Middle frontal gyrus (tissue), 1 donor: ENCODE measurements around the gene BRF1.

Experiments used
- DNase-seq: peaks from one replicate; pipeline ENCODE4 v3.0.0-alpha.2; 2015; ENCODE audit warnings: low spot score; ENCODE audit errors: extremely low spot score

Gene BRF1

DNA sequence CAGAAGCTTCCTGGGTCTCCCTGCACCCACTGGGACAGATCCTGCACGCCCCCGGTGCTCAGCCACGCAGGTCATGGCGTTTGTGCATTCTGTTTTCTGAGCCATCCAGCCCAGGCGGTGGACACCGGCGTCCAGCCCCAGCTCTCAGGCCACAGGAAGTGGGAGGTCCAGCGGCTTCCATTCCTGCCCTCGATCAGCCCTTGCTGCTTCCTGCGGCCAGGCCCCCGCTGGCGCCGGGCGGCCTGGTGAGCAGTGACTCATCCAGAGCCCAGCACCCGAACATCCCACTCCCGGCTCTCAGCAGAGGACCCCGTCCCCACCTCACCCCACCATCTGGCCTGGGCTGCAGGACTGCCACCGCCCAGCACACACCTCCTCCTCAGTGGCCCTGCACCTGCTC, 101.7 kb downstream of the BRF1 start:
- DNase-seq, result no peak

DNA sequence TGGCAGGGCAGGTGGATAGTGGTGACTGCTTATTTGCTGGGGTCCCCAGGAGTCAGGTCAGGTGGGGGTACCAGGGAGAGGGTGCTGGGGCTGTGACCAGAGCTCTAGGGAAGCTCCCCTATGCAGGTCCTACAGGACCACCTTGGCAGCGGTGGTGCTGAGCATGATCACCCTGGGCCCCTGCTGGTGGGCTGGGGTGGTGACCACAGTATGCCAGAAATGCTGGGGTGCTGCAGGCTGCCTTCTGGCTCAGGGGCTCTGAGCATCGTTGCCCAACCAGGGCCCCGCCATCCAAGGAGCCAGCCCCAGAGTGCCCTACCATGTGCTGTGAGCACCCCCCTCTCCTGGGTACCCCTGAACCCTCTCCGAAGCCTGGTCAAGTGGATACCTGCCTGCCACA, 102.2 kb downstream of the BRF1 start:
- DNase-seq, result no peak

DNA sequence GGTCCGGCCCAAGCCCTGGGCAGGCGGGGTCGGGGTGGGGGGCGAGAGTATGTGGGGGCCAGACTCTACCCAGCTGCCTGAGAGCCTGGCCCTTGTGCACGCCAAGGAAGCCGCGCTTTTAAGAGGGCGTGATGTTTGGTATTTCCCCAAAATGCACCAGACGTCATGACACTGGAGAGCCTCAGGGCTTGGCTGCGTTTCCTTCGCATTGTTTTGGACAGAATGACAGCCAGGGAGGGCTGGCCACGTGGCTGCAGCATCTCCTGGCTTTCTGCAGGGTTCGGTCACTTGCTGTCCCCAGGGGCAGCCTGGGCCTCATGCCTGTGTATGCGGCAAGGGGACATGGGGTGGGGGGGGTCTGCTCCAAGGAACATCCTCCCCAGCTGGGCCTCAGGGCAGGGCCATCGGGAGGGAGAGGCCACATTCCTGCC, 103.6 kb downstream of the BRF1 start:
- DNase-seq, result no peak

DNA sequence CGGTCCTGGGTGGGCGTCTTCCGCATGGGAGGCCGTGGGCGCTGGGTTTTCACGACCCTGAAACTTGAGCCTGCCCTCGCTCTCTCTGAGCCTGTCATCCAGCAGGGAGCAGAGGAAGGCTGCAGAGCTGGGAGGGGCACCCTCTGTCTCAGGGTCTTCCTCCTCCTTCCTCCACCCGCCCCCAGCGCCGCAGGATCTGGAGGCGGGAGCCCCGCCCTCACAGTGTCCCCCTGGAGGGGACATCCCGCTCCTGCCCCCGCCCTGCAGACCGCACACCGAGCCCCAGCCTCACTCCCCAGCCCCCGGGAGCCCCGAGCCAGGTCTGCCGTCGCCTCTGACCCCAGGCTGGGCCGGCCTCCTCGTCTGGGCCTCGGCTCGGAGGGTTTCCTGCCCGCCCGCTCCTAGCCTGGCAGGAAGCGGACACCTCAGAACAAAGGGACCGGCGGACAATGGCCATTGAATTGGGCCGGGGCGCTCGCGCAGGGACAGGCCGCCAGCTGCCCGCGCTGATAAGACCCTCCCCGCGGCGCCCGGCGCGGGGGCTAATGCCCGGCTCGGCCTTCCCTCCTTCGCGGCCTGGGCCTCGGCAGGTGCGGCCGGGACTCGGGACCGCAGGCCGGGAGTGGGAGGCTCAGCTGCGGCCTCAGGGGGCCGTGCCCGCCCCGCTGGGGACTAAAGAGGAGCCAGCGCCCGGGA, 104.4 kb downstream of the BRF1 start:
- DNase-seq, result no peak

DNA sequence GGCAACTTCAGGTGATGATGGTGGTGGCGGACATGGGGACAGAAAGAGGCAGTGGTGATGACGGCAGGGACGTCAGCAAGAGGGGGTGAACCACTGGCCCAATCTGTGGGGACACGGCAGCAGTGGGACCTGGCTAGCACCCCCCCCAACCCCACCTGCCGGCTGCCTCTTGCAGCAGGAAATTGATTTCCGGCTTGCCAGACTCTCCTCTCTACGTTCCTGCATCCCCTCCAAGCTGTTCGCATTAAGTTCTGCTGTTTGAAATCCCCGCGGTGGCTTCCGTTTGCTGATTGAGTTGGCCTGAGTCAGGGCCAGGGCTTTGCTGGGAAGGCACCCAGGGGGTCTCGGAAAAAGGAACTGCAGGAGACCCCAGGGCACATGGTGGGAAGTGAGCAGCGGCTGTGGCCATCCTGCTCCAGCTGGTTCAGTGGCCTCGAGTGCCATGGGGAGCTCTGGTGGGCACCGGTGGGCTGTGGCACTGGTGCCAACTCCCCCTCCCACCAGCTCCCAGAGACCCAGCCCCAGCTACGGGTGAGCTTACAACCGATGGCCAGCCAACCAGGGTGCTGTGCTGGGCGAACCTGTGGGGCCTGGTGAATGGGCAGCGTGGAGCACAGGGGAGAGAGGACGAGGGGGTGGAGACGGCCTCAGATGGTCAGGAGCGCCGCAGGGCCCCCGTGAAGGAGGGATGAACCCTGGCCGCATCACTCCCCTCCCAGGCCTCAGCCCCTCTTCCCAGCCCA, 105.1 kb downstream of the BRF1 start:
- no peak for DNase-seq

DNA sequence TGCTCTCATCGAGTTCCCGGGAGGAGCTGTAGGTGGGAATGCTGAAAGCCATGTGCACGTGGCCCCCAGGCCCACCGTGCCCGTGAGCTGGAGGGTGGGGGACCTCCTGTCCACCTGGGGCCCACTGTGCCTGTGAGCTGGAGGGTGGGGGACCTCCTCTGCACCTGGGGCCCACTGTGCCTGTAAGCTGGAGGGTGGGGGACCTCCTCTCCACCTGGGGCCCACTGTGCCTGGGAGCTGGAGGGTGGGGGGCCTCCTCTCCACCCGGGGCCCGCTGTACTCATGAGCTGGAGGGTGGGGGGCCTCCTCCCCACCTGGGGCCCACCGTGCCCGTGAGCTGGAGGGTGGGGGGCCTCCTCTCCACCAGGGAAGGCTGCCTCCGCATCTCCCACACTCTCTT, 105.8 kb downstream of the BRF1 start:
- DNase-seq, result no peak

DNA sequence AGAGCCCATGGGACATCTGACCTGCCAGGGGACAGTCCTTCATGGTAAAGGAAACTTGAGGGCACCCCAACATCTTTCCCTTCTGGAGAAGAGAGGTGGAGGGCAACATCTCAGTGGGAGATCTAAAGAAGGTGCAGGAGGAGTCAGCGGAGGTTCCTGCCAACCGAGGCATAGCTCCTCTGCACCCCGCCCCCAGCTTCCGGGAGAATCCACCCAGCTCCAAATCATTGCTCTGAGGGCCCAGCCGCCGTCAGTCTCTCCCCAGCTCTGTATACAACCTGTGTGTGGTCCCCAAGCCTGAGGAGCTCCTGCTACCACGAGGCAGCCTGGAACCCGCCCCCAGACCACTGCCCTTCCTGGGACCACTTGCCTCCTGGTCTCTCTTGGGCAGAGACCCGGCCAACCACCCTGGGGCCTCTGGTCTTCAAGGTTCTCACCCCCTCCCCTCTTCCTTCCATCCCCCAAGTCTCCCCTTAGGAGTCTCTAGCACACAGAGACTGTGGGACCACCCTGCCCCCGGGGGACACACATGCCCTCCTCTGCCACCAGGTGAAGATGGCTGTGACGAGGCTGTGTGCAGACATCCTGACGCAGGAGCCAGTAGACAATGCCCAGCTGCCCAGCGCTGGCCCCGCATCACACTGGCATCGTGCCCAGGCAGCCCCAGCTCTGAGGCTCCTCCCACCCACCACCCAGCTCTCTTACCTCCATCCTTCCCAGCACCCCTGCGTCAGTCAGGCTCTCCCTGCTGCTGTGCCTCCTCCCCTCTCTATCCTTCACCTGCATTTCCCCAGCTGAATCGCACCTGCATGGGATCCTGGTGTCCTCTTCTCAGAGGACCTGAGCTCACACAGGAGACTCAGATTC, 106.7 kb downstream of the BRF1 start:
- DNase-seq, result no peak

DNA sequence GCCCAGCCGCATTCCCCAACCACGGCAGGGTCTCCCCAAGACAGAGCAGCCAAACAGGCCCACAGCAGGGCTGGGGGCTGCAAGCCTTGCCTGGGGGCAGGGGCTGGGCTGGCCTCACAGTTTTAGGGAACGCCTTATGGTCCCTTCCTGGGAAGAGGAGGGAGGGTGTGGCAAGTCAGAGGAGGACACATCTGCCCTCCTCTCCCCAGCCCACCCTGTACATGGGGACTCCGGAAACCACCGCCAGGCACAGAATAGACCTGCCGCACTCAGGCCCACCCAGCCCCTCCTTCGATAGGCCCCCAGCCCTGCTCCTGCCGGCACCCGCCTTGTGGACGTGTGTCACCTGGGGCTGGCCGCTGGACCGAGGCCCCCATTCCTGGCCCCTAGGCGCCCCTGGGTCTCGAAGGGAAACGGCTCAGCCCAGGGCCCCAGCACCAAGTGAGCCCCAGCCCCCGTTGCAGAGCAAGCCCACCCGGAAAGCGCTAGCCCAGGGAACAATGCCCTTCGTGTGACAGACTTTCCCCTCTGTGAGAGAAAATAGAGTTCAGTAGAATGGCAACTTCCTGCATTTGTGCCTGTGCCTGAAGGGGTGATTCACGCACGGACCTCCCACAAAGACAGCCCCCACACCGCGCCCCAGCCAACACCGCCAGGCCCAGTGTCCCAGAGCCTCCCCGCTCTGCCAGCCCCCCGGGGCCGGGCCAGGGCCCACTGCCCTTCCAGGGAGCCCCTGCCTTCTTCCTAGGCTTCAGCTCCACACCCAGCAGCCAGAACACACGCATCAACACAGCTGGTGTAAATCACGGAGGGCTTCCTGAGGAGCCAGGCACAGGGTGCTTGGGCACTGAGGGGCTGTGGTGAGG, 107.7 kb downstream of the BRF1 start:
- DNase-seq, result no peak

DNA sequence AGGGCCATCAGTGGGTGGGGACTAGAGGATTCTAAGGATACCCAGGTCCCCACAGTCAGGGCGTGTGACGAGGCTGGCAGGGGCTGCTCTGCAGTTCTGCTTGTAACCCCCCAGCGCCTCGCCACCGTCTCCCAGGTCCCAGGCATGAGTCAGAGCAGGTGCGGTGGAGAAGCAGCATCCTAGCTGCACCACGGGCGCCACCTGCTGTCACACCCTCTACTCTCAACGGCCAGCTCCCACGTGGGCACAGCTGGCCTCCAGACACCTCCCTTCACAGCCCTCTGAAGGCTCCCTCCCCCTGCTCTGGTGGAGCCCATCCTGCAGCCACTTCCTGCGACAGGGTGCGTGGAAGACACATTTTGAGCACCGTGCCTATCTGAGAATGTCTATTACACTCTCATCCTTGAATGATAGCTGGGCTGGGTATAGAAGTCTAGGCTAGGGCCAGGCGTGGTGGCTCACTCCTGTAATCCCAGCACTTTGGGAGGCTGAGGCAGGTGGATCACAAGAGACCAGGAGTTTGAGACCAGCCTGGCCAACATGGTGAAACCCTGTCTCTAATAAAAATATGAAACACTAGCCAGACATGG, 112.8 kb downstream of the BRF1 start:
- no peak for DNase-seq

DNA sequence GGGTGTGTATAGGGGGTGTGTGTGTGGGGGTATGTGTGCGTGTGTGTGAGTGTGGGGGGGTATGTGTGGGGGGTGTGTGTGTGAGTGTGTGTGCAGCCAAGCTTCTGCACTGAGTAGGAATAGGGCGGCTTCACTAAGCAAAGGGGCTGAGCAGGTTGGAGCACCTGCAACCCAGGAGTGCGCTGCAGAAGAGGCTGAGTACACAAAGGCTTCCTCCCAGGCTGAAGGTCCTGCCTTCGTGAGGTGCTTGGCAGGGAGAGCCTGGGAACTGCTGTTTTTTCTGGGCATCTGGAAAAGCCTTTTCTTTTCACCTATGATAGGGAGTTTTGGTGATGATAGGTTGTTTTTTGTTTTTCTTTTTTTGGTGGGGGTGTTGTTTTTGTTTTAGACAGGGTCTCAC, 113.7 kb downstream of the BRF1 start:
- DNase-seq, result no peak

DNA sequence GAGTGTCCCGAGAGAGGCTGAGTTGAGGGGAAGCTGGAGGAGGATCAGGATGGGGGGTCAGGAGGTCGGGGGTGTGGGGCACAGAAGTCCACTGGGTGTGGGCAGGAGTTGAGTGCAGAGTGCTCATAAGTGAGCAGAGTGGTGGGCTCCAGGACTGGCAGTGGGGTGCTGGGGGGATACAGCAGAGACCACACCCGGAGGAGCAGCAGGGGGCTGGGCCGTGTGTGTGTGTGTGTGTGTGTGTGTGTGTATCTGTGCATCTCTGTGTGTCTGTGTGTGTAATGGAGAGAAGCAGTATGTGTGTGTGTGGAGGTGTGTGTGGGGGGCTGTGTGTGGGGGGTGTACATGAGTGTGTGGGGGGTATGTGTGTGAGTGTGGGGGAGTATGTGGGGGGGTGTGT, 114.8 kb downstream of the BRF1 start:
- DNase-seq, result no peak

DNA sequence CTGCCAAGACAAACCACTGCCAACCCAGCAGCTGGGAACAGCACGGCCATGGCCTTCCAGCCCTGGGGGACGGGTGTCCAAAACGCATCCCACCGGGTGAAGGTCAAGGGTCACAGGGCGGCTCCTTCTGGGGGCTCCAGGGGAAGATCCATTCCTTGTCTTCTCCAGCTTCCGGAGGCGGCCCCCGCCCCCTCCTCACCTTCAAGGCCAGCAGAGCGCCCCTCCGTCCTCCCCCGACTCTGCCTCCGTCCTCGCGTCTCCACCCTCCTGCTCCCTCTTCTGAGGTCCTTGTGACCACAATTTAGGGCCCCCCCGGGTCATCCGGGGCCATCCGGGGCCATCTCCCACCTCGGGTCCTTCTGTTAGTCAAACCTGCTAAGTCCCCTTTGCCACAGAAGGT, 115.8 kb downstream of the BRF1 start:
- no peak for DNase-seq

DNA sequence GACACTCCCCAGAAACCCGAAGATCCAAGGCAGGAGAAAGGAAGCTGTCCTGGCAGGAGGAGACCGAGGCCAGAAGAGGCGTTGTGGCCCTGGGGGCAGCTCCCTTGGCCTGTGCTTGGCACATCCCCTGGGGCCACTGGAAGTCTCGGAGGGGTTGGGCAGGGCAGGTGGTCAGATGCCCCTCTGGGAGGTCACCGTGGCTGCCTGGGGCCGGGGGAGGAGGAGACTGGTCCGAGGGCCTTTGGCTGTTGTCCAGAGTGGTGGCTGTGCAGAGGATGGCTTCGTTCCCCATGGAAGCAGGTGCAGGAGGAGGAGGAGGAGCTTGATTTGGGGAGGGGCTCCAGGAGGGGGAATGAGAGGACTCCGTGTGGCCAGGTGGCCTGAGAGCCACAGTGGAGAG, 116.3 kb downstream of the BRF1 start:
- no peak for DNase-seq

DNA sequence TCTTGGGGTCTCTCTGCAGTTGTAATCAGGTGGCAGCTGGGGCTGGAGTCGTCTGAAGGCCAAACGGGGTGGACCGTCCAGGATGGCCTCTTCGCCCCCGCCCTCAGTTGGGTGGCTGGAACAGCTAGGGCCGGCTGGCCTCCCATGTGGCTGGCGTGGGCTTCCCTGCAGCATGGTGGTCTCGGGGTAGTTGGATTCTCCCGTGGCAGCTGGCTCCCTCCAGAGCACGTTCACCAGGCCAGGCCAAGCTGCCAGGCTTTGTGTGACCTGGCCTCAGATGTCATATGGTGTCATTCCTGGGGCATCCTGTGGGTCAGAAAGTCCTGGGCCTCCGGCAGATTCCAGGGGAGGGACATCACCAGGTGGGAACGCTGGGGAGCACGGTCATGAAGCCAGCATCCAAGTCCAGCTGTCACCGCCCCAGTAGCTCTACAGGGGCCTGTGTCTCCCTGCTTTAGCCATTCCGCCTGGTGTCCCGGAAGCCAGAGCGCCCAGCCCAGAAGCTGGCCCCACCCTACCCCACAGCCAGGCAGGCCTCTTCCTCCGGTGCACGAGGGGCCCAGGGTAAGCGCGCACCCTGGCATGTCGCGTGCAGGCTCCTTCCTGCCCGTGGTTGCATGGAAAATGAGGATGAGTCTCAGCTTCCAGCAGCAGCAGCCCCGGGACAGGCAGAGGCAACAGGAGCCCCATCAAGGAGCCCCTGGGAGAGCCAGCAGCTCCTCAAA, 118.3 kb downstream of the BRF1 start:
- DNase-seq, result no peak

DNA sequence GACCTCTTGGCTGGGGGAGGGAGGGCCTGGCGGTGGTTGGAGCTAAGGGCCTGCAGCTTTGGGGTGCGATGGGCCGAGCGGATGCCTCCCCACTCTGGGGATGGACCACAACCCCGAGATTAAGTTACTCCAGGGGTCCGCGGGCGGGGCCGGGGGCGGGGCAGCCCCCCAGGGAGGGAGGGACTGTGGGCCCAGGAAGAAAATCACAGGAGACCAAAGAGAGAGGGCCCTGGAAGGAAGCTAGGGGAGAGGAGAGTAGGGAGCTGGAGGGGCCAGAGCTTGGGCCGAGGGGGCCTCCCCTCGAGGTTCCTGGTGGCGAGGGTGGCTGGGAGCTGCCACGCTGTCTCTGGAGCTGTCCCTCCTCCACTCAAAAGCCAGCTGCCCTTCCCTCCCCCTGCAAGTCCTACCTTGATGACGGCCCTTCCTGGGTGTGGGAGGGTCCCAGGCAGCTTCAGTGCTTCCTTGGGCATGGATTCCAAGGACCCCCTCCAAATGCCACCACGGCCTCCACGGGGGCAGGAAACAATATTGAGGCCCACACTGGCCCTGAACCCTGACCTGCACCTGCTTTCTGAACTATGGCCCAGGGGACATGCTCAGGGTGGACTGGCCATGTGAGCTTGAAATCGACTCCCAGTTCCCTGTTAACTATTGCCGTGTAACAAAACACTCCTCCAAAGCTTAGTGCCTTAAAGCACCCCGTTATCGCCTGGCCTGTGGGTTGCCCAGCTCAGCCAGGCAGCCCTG, 119.1 kb downstream of the BRF1 start:
- no peak for DNase-seq

DNA sequence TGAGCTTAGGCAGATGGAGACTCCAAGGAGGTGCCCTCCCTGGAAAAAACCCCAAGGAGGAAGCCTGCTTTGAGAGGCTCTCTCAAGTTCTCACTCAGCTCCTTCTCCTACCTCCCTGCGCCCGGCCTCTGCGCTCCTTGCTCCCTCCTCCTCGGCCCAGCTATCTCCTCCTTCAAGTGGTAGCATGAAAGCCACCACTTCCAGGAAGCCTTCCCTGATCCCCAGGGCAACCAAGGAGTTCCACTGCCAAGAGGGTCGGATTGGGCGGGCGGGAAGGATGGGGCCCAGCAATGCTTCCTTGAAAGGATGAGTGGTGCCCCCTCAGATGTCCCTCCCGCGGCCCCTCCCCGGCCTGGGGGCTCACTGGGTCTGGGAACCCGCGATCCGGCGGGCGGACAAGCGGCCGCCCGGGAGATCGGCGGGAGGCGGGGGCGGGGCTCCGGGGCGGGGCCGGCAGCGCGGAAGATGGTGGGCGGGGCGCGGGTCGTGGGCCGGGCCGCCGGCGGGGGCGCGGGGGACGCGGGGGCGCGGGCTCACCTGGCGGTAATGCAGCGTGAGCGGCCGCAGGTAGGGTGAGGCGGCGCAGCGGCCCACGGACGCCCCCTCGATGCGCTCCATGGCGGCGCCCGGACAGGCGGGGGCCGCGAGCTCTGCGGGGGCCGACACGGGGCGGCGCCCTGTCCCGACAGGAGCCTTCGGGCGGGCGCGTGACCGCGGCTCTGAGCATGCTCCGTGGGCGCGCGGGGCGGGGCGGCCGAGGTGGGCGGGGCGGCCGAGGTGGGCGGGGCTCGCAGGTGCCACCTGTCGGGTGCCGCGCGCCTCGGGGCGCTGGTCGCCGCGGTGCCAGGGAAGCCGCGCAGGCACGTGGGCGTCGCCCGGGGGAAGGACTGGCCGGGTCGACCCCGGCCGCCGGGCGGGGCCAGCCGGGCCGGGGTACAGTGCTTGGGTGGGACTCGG, 119.9 kb downstream of the BRF1 start, which contains the start of gene NUDT14:
NUDT14 (minus strand) TSS at position 721 of the 957 bp plus-strand sequence; CDS start at position 618, 103 bp downstream.
- DNase-seq, result no peak

DNA sequence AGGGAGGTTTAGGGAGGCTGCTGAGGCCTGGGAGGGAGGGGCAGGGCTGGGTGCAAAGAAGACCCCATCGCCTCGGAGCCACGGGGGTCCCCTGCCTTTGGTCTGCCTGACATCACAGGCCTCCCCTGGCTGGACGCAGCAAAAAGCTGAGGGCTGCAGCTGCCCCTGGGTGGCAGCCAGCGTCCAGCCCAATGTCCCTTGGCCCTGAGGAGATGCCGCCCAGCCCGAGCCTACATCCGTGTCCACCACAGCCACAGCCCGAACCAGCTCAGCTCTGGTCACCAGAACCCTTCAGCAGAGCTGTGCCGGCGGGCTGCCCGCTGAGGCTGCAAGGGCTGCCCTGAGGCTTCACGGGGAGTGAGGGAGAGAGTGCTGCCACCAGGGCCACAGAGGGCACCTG, 121.6 kb downstream of the BRF1 start:
- no peak for DNase-seq

DNA sequence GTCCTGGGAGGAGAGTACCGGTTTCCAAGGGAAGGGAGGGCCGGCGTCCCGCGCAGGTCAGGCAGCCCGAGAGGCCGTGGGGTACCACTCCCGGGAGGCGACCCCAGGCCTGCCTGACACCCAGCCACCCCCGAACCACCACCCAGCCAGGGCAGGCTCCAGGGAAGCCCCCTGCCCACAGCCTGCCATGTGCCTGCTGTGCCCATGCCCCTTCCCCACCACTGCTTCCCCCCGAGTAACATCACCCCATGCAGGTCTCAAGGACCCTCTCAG, 122.0 kb downstream of the BRF1 start:
- no peak for DNase-seq
